NB4 (cell line): ENCODE measurements around the gene SEPTIN12.

ENCODE experiments used
- DNase-seq: peaks from one replicate; pipeline ENCODE4 v3.0.0; 2010; ENCODE audit warnings: low read depth
- H3K4me3 ChIP-seq: one replicate; pipeline ENCODE4 v1.5.1; 2011; ENCODE audit warnings: mild to moderate bottlenecking, low read depth, low read length, moderate library complexity
- CTCF ChIP-seq: IDR thresholded peaks from one replicate; pipeline ENCODE4 v1.5.1; 2012; ENCODE audit warnings: low read depth, low read length
- MAX ChIP-seq: IDR thresholded peaks from 2 replicates; pipeline ENCODE4 v1.6.1; 2011; ENCODE audit warnings: low read depth, low read length
- MYC ChIP-seq: IDR thresholded peaks from 2 replicates; pipeline ENCODE4 v1.6.1; 2011; ENCODE audit warnings: low read depth, low read length
- POLR2A ChIP-seq: IDR thresholded peaks from 2 replicates; pipeline ENCODE4 v1.6.1; 2011; ENCODE audit warnings: mild to moderate bottlenecking; ENCODE audit not compliant: insufficient read length; ENCODE audit errors: extremely low read depth

The SEPTIN12 gene

DNA sequence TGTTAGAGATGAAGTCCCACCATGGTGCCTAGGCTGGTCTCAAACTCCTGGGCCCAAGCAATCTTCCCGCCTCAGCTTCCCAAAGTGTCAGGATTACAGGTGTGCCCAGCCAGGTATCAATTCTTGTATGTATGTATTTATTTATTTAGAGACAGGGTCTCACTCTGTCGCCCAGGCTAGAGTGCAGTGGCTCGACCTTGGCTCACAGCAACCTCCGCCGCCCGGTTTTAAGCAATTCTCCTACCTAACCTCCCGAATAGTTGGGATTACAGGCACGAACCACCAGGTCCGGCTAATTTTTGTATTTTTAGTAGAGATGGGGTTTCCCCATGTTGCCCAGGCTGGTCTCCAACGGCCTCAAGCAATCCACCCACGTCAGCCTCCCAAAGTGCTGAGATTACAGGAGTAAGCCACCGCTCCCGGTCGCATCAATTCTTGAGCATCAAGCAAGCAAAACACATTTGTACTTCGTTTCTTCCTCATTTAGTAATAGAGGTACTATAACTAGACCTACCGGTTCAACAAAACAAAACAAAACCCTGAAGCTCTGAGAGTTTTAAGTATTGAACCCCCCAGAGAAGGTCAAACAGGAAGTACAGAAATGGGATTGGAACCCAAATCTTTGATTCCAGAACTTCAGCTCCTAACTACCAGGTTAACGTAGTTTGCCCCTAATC lies 20.1 kb downstream of the SEPTIN12 start:
- H3K4me3 ChIP-seq: peak overlapping the region; percentile 93
- TF ChIP-seq MAX: no peak
- DNase-seq: peak; percentile 45

GRCh38 chr16:4766875-4767628 lies 21.1 kb downstream of the SEPTIN12 start, which contains the start of gene ZNF500:
TSS of gene ZNF500 (minus strand) at chr16:4767162. CDS start at chr16:4765978, 1,184 bp downstream.
- TF ChIP-seq POLR2A (peak; percentile 58), MAX (peak; percentile 76; the same call in 1 of the 2 replicates), MYC (peak; percentile 84), CTCF (no peak)
- peak within 1 kb of the TSS; percentile 93 for H3K4me3 ChIP-seq
- DNase-seq: peak; percentile 96

- peak overlapping the region; percentile 93 for H3K4me3 ChIP-seq
- DNase-seq: no peak
- no peak for TF ChIP-seq POLR2A
- TF ChIP-seq MAX: no peak
- TF ChIP-seq MYC: no peak
- TF ChIP-seq CTCF: no peak
These were observed 22.4 kb downstream of the SEPTIN12 start for GRCh38 chr16:4765511-4766474.

DNA sequence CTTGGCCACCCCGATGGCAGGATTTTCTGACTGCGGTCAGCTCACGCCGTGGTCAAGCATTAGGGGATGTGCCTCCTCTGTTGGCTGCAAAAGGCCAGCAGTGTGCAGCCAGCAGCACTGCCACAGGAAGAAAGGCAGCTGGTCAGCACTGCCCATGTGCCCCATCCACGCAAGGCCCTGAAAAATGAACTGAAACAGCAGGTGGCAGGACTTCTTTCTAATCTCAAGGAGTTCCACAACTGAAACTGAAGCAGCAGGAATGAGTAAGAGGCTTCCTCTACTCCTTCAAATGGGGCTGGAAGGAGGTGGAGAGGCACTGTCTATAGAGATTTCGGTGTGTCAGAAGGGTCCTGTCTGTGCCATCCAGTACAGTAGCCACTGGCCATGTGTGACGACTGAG lies 24.4 kb downstream of the SEPTIN12 start:
- TF ChIP-seq CTCF: no peak
- no peak for TF ChIP-seq MAX
- TF ChIP-seq MYC: no peak
- TF ChIP-seq POLR2A: no peak
- no peak for DNase-seq
- no peak overlapping the region for H3K4me3 ChIP-seq

GRCh38 chr16:4762205-4762604 lies 25.9 kb downstream of the SEPTIN12 start:
- no peak for DNase-seq
- H3K4me3 ChIP-seq: no peak overlapping the region
- no peak for TF ChIP-seq CTCF
- TF ChIP-seq MAX: no peak
- TF ChIP-seq MYC: no peak
- no peak for TF ChIP-seq POLR2A
